ENCODE measurements around the gene POLR3H. TPM values are rescaled to one million over a fixed set of nuclear protein-coding genes. Genes with fewer than 3 reads are reported as not detected.

POLR3H gene
- total and polyA plus RNA-seq, 10 of the 15 experiments (the other 5 are each of a cell fraction or from before 2014, with no cell fraction given), result 3.5 to 62.7 (median 24.6) TPM

DNA sequence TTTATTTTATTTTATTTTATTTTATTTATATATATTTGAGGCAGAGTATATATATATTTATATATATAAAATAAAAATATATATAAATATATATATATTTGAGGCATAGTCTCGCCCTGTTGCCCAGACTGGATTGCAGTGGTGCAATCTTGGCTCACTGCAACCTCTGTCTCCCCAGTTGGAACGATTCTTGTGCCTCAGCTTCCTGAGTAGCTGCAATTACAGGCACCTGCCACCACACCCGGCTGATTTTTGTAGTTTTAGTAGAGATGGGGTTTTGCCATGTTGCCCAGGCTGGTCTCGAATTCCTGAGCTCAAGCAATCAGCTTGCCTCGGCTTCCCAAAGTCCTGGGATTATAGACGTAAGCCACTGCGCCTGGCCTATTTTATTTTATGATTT is 44.0 kb downstream of the POLR3H start:
- SMC1A ChIA-PET (ENCODE audit: uncharacterized antibody, unreplicated experiment), result interaction anchor here (0.9 to 5.4 kb wide), 11 partner anchors 12 to 97 kb away, joined by 3 to 62 read pairs (median 5); partner anchors contain the start of genes ACO2, PHF5A and TOB2
- Histone ChIP-seq H3K4me1 (ENCODE audit: control insufficient read depth, insufficient read depth, low read length) (no peaks in the 10 kb centered on the region), H3K4me2 (ENCODE audit: control insufficient read depth, insufficient read depth) (no peak overlapping the region), H3K27me3 (replicated peaks in 1 of 2; ENCODE audit: control insufficient read depth in 2 of 2, insufficient read depth in 2 of 2, low read length in 1 of 2) (no peaks in the 10 kb centered on the region), H4K20me1 (ENCODE audit: control insufficient read depth, insufficient read depth) (no peaks in the 10 kb centered on the region), H3K4me3 (no peak overlapping the region), H3K9ac (ENCODE audit: control insufficient read depth, insufficient read depth, low read length) (no peak overlapping the region), H3K36me3 (ENCODE audit: control insufficient read depth in 2 of 2, insufficient read depth in 2 of 2, low read length in 1 of 2) (peaks cover 14 to 22% of the 10 kb centered on the region in 2 experiments; a peak in 3 of 4 replicates), H2AFZ (ENCODE audit: control insufficient read depth, low read depth, low read length) (no peak overlapping the region), H3K27ac (ENCODE audit: control insufficient read depth, insufficient read depth) (no peak overlapping the region), H3K79me2 (ENCODE audit: control insufficient read depth, insufficient read depth, low read length) (peaks cover 2% of the 10 kb centered on the region), H3K9me3 (replicated peaks; ENCODE audit: control insufficient read depth, insufficient read depth, low read length) (no peaks in the 10 kb centered on the region)
- in situ Hi-C loops (cut with MboI) (no loop called here), intact Hi-C loops (cut with micrococcal nuclease; ENCODE audit: unreplicated experiment) (loop anchor here (5.0 kb wide), 2 partner anchors 33 to 53 kb away; partner anchors contain the start of genes ACO2, PHF5A and TOB2)
- POLR2A ChIA-PET, result interaction anchor here (2.0 to 2.3 kb wide), 2 partner anchors 21 to 28 kb away, joined by 6 read pairs; no protein-coding TSS in a partner anchor
- no peak for FAIRE-seq
- no TSS peak for BruUV-seq (replicated peaks)
- CTCF ChIA-PET, result interaction anchor here (0.6 to 3.3 kb wide), 8 partner anchors 11 to 97 kb away, joined by 3 to 58 read pairs (median 6); partner anchors contain the start of genes ACO2 and PHF5A
- RAD21 ChIA-PET (ENCODE audit: unreplicated experiment), result interaction anchor here (1.0 to 4.6 kb wide), 9 partner anchors 11 to 97 kb away, joined by 3 to 60 read pairs (median 5); partner anchors contain the start of genes ACO2, PHF5A and TOB2
- ATAC-seq, result no peak
- no peak for DNase-seq (ENCODE audit: low read depth, low spot score)
- WGBS (ENCODE audit: insufficient coverage, insufficient replicate concordance, low lambda C conversion rate, missing lambda C conversion rate), result 70% methylated on average over 7 of the region's 7 CpGs
- TF ChIP-seq ZSCAN29 (IDR thresholded peaks at IDR 0.05), result no peak
- TF ChIP-seq, protein P1, sequence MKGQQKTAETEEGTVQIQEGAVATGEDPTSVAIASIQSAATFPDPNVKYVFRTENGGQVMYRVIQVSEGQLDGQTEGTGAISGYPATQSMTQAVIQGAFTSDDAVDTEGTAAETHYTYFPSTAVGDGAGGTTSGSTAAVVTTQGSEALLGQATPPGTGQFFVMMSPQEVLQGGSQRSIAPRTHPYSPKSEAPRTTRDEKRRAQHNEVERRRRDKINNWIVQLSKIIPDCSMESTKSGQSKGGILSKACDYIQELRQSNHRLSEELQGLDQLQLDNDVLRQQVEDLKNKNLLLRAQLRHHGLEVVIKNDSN (IDR thresholded peaks at IDR 0.05; ENCODE audit: borderline replicate concordance, extremely low read length, insufficient read depth, low read depth, low read length), result no peak
- TF ChIP-seq, protein P2, sequence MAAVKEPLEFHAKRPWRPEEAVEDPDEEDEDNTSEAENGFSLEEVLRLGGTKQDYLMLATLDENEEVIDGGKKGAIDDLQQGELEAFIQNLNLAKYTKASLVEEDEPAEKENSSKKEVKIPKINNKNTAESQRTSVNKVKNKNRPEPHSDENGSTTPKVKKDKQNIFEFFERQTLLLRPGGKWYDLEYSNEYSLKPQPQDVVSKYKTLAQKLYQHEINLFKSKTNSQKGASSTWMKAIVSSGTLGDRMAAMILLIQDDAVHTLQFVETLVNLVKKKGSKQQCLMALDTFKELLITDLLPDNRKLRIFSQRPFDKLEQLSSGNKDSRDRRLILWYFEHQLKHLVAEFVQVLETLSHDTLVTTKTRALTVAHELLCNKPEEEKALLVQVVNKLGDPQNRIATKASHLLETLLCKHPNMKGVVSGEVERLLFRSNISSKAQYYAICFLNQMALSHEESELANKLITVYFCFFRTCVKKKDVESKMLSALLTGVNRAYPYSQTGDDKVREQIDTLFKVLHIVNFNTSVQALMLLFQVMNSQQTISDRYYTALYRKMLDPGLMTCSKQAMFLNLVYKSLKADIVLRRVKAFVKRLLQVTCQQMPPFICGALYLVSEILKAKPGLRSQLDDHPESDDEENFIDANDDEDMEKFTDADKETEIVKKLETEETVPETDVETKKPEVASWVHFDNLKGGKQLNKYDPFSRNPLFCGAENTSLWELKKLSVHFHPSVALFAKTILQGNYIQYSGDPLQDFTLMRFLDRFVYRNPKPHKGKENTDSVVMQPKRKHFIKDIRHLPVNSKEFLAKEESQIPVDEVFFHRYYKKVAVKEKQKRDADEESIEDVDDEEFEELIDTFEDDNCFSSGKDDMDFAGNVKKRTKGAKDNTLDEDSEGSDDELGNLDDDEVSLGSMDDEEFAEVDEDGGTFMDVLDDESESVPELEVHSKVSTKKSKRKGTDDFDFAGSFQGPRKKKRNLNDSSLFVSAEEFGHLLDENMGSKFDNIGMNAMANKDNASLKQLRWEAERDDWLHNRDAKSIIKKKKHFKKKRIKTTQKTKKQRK (IDR thresholded peaks at IDR 0.05; ENCODE audit: low read depth, low read length), result no peak
- TF ChIP-seq ZNF207 (IDR thresholded peaks at IDR 0.05; ENCODE audit: borderline replicate concordance), result no peak
- no peak for TF ChIP-seq BRCA1 (IDR thresholded peaks at IDR 0.05; ENCODE audit: low read depth, low read length)
- TF ChIP-seq, protein P3, sequence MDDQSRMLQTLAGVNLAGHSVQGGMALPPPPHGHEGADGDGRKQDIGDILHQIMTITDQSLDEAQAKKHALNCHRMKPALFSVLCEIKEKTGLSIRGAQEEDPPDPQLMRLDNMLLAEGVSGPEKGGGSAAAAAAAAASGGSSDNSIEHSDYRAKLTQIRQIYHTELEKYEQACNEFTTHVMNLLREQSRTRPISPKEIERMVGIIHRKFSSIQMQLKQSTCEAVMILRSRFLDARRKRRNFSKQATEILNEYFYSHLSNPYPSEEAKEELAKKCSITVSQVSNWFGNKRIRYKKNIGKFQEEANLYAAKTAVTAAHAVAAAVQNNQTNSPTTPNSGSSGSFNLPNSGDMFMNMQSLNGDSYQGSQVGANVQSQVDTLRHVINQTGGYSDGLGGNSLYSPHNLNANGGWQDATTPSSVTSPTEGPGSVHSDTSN (IDR thresholded peaks at IDR 0.05; ENCODE audit: insufficient replicate concordance, low read depth, low read length), result no peak
- no peak for TF ChIP-seq MEF2A (IDR thresholded peaks at IDR 0.05; ENCODE audit: insufficient read depth, low read depth, low read length)
- TF ChIP-seq ASH2L (IDR thresholded peaks at IDR 0.05; ENCODE audit: borderline replicate concordance, low read depth), result no peak
- no peak for TF ChIP-seq NFYB (IDR thresholded peaks at IDR 0.05; ENCODE audit: insufficient read depth, low read depth, low read length)
- no peak for TF ChIP-seq MEF2B (IDR thresholded peaks at IDR 0.05; ENCODE audit: partially characterized antibody, poor library complexity, severe bottlenecking)
- TF ChIP-seq YY1 (IDR thresholded peaks at IDR 0.05; ENCODE audit: low read depth, low read length), result no peak
- TF ChIP-seq CBX5 (IDR thresholded peaks at IDR 0.05; ENCODE audit: low read depth), result no peak
- TF ChIP-seq HDAC6 (IDR thresholded peaks at IDR 0.05; ENCODE audit: unreplicated experiment), result no peak
- TF ChIP-seq, protein P4, sequence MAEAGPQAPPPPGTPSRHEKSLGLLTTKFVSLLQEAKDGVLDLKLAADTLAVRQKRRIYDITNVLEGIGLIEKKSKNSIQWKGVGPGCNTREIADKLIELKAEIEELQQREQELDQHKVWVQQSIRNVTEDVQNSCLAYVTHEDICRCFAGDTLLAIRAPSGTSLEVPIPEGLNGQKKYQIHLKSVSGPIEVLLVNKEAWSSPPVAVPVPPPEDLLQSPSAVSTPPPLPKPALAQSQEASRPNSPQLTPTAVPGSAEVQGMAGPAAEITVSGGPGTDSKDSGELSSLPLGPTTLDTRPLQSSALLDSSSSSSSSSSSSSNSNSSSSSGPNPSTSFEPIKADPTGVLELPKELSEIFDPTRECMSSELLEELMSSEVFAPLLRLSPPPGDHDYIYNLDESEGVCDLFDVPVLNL (IDR thresholded peaks at IDR 0.05; ENCODE audit: low read depth, low read length), result no peak
- TF ChIP-seq RAD21 (IDR thresholded peaks at IDR 0.05; ENCODE audit: insufficient read depth, low read depth, low read length), result no peak

Data from GM12878 (cell line).